SU-DHL-6 (cell line): Measurements from ENCODE around the gene RAB40C.

Source experiments
- H2AFZ ChIP-seq: fragments of 200-600 bp; sonication (generic); 2 replicates; pipeline ENCODE4 v1.6.1; 2014; ENCODE audit warnings: low read depth, mild to moderate bottlenecking, moderate library complexity, mixed read lengths, antibody characterized with exemption, low read length; ENCODE audit not compliant: severe bottlenecking
- H3F3A ChIP-seq: fragments of 200-600 bp; shearing (Covaris generic); 2 replicates; pipeline ENCODE4 v1.6.0; 2016; ENCODE audit warnings: antibody characterized with exemption, mild to moderate bottlenecking; ENCODE audit not compliant: insufficient read depth
- H3K27ac ChIP-seq: fragments of 200-600 bp; sonication (generic); 2 replicates; pipeline ENCODE4 v1.5.1; 2016; ENCODE audit warnings: low read depth, mild to moderate bottlenecking, low read length, moderate library complexity, mixed read lengths
- H3K27me3 ChIP-seq: fragments of 200-600 bp; sonication (generic), shearing (Covaris generic); 2 replicates; pipeline ENCODE4 v1.6.0; 2014; ENCODE audit warnings: mild to moderate bottlenecking, low read length
- H3K36me3 ChIP-seq: fragments of 200-600 bp; sonication (generic); 2 replicates; pipeline ENCODE4 v1.6.1; 2014; ENCODE audit warnings: mild to moderate bottlenecking, low read length, mixed read lengths
- H3K4me2 ChIP-seq: fragments of 300-600, 200-600 bp; shearing (Covaris generic), sonication (generic); 2 replicates; pipeline ENCODE4 v1.6.0; 2014; ENCODE audit warnings: low read length, low read depth, mild to moderate bottlenecking; ENCODE audit not compliant: poor library complexity, severe bottlenecking
- H3K4me3 ChIP-seq: fragments of 200-600 bp; sonication (generic); 2 replicates; pipeline ENCODE4 v1.5.1; 2014; ENCODE audit warnings: antibody characterized with exemption, low read length, mild to moderate bottlenecking, mixed read lengths; ENCODE audit not compliant: insufficient read depth, poor library complexity, severe bottlenecking
- H3K79me2 ChIP-seq: fragments of 200-600 bp; sonication (generic); 2 replicates; pipeline ENCODE4 v1.6.1; 2014; ENCODE audit warnings: mild to moderate bottlenecking, low read length, moderate library complexity; ENCODE audit not compliant: insufficient read depth
- H3K9ac ChIP-seq: fragments of 200-600 bp; sonication (generic); 2 replicates; pipeline ENCODE4 v1.7.0; 2014; ENCODE audit warnings: mild to moderate bottlenecking, low read length
- H3K9me2 ChIP-seq: fragments of 200-600 bp; sonication (generic); replicated peaks from 2 replicates; pipeline ENCODE4 v1.6.1; 2014; ENCODE audit warnings: low read length; ENCODE audit not compliant: insufficient read depth
- H3K9me3 ChIP-seq: fragments of 200-600 bp; sonication (generic); 2 replicates; pipeline ENCODE4 v1.6.1; 2014; ENCODE audit warnings: low read length, mixed read lengths; ENCODE audit not compliant: insufficient read depth
- H4K20me1 ChIP-seq: fragments of 200-600 bp; sonication (generic); 2 replicates; pipeline ENCODE4 v1.6.1; 2014; ENCODE audit warnings: low read depth, mild to moderate bottlenecking, antibody characterized with exemption, low read length, moderate library complexity, mixed read lengths
- CTCF ChIP-seq: fragments of 200-600 bp; sonication (generic); IDR thresholded peaks from one replicate; pipeline ENCODE4 v1.5.1; 2017; ENCODE audit warnings: antibody characterized with exemption, mild to moderate bottlenecking, low read length, moderate library complexity; ENCODE audit not compliant: insufficient read depth, poor library complexity, severe bottlenecking
- EZH2phosphoT487 ChIP-seq: fragments of 200-600 bp; sonication (generic), shearing (Covaris generic); conservative IDR thresholded peaks from 2 replicates; pipeline ENCODE4 v1.6.1; 2018; ENCODE audit warnings: mild to moderate bottlenecking, antibody characterized with exemption, low read length, moderate library complexity, mixed read lengths

Gene RAB40C

GRCh38 chr16:559021-559380, 30.9 kb upstream of the RAB40C start:
- Histone ChIP-seq H3K27ac (no peak overlapping the region), H3K36me3 (no peaks in the 10 kb centered on the region), H4K20me1 (no peaks in the 10 kb centered on the region), H2AFZ (no peak overlapping the region), H3K9ac (no peak overlapping the region), H3F3A (no peaks in the 10 kb centered on the region), H3K27me3 (no peaks in the 10 kb centered on the region), H3K9me3 (no peaks in the 10 kb centered on the region), H3K4me2 (no peak overlapping the region), H3K4me3 (no peak overlapping the region), H3K9me2 (no peaks in the 10 kb centered on the region), H3K79me2 (no peaks in the 10 kb centered on the region)
- TF ChIP-seq EZH2phosphoT487 (no peak), CTCF (no peak)

GRCh38 chr16:559411-560203, 30.3 kb upstream of the RAB40C start:
- Histone ChIP-seq H3K27ac (no peak overlapping the region), H2AFZ (no peak overlapping the region), H3K4me3 (no peak overlapping the region), H3K79me2 (no peaks in the 10 kb centered on the region), H3K4me2 (no peak overlapping the region), H3F3A (no peaks in the 10 kb centered on the region), H3K36me3 (no peaks in the 10 kb centered on the region), H3K9me2 (no peaks in the 10 kb centered on the region), H3K27me3 (no peaks in the 10 kb centered on the region), H3K9me3 (no peaks in the 10 kb centered on the region), H3K9ac (no peak overlapping the region), H4K20me1 (no peaks in the 10 kb centered on the region)
- TF ChIP-seq EZH2phosphoT487 = no peak
- TF ChIP-seq CTCF = no peak

GRCh38 chr16:560204-560700, 29.6 kb upstream of the RAB40C start, which contains the start of gene PRR35:
Gene PRR35 (plus strand): TSS chr16:560394. CDS start chr16:563295, 2,901 bp downstream.
- H3K9ac ChIP-seq = no peak within 1 kb of the TSS
- no peaks in the 10 kb centered on the region for H3K36me3 ChIP-seq
- H3F3A ChIP-seq = no peaks in the 10 kb centered on the region
- H3K9me3 ChIP-seq = no peaks in the 10 kb centered on the region
- no peaks in the 10 kb centered on the region for H4K20me1 ChIP-seq
- no peak within 1 kb of the TSS for H3K27ac ChIP-seq
- H3K4me3 ChIP-seq = no peak within 1 kb of the TSS
- no peaks in the 10 kb centered on the region for H3K9me2 ChIP-seq
- no peak within 1 kb of the TSS for H3K4me2 ChIP-seq
- H2AFZ ChIP-seq = no peak within 1 kb of the TSS
- TF ChIP-seq CTCF = no peak
- TF ChIP-seq EZH2phosphoT487 = no peak
- H3K27me3 ChIP-seq = no peaks in the 10 kb centered on the region
- H3K79me2 ChIP-seq = no peaks in the 10 kb centered on the region
